Astrocyte (in vitro differentiated cells and primary cell): Measurements from ENCODE around the gene GALE. TPM values are rescaled to one million over a fixed set of nuclear protein-coding genes. Genes with fewer than 3 reads are reported as not detected.
A peak's percentile ranks its signal among the peaks of the same experiment; 100 is the strongest.

ENCODE experiments used
- DNase-seq: peaks from one replicate; pipeline ENCODE4 v3.0.0-alpha.2; 2010; ENCODE audit warnings: low read depth
- FAIRE-seq: peaks from 2 replicates; lab custom pipeline; 2011; peaks lifted over from hg19 to GRCh38; lab: Jason Lieb, UNC
- H2AFZ ChIP-seq: 2 replicates; pipeline ENCODE4 v1.6.0; 2012; ENCODE audit warnings: low read depth, low read length, inconsistent platforms
- H3K27ac ChIP-seq: 2 replicates; pipeline ENCODE4 v1.5.1; 2011; ENCODE audit warnings: low read depth, low read length, inconsistent platforms
- H3K27me3 ChIP-seq: 2 replicates; pipeline ENCODE4 v1.6.0; 2011; ENCODE audit warnings: low read length, inconsistent platforms; ENCODE audit not compliant: insufficient read depth
- H3K36me3 ChIP-seq: 2 replicates; pipeline ENCODE4 v1.5.1; 2011; ENCODE audit warnings: low read length, inconsistent platforms; ENCODE audit not compliant: insufficient read depth
- H3K4me1 ChIP-seq: 2 replicates; pipeline ENCODE4 v1.5.1; 2011; ENCODE audit warnings: low read length, inconsistent platforms; ENCODE audit not compliant: insufficient read depth
- H3K4me2 ChIP-seq: 2 replicates; pipeline ENCODE4 v1.6.0; 2012; ENCODE audit warnings: low read length, inconsistent platforms
- H3K4me3 ChIP-seq: 2 replicates; pipeline ENCODE4 v1.5.1; 2011; ENCODE audit warnings: low read depth, mild to moderate bottlenecking, low read length, inconsistent platforms; ENCODE audit not compliant: insufficient read depth
- H3K79me2 ChIP-seq: 2 replicates; pipeline ENCODE4 v1.6.0; 2012; ENCODE audit warnings: mild to moderate bottlenecking, low read length, inconsistent platforms; ENCODE audit not compliant: insufficient read depth
- H3K9ac ChIP-seq: 2 replicates; pipeline ENCODE4 v1.6.0; 2012; ENCODE audit warnings: mild to moderate bottlenecking, low read length, inconsistent platforms
- H3K9me3 ChIP-seq: 2 replicates; pipeline ENCODE4 v1.5.1; 2012; ENCODE audit warnings: low read depth, mild to moderate bottlenecking, low read length, inconsistent platforms; ENCODE audit not compliant: insufficient read depth
- H4K20me1 ChIP-seq: 2 replicates; pipeline ENCODE4 v1.6.0; 2012; ENCODE audit warnings: low read length, inconsistent platforms; ENCODE audit not compliant: insufficient read depth
- H3K27ac Mint-ChIP-seq: one replicate; pipeline ENCODE4 v1.8.0; 2021; ENCODE audit warnings: mild to moderate bottlenecking, mixed read lengths; ENCODE audit not compliant: unreplicated experiment
- H3K27me3 Mint-ChIP-seq: one replicate; pipeline ENCODE4 v1.8.0; 2021; ENCODE audit warnings: low read depth, mixed read lengths; ENCODE audit not compliant: unreplicated experiment
- H3K36me3 Mint-ChIP-seq: one replicate; pipeline ENCODE4 v1.8.0; 2021; ENCODE audit warnings: low read depth, mixed read lengths; ENCODE audit not compliant: unreplicated experiment
- H3K4me1 Mint-ChIP-seq: one replicate; pipeline ENCODE4 v1.8.0; 2021; ENCODE audit warnings: low read depth, mixed read lengths; ENCODE audit not compliant: unreplicated experiment
- H3K4me3 Mint-ChIP-seq: one replicate; pipeline ENCODE4 v1.8.0; 2021; ENCODE audit warnings: mild to moderate bottlenecking, moderate library complexity, mixed read lengths; ENCODE audit not compliant: unreplicated experiment
- H3K9me3 Mint-ChIP-seq: one replicate; pipeline ENCODE4 v1.8.0; 2021; ENCODE audit warnings: mild to moderate bottlenecking, mixed read lengths; ENCODE audit not compliant: unreplicated experiment
- CTCF ChIP-seq: IDR thresholded peaks from 2 replicates; pipeline ENCODE4 v1.5.1; 2011; ENCODE audit warnings: low read depth, mild to moderate bottlenecking, inconsistent platforms, low read length, moderate library complexity; ENCODE audit not compliant: insufficient read depth
- EZH2 ChIP-seq: IDR thresholded peaks from 2 replicates; pipeline ENCODE4 v1.6.1; 2012; ENCODE audit warnings: mild to moderate bottlenecking, low read length, inconsistent platforms; ENCODE audit not compliant: insufficient read depth
- total RNA-seq: library from RNA; stranded (reverse); gene quantifications from 2 replicates; pipeline ENCODE4 v1.2.1, GENCODE V29; 2021

The GALE gene
- total RNA-seq, 1 donor from 2014 or later = 27.0 TPM

GRCh38 chr1:23752909-23753308 lies 47.6 kb downstream of the GALE start:
- Mint-ChIP-seq H3K27me3 (no peaks in the 10 kb centered on the region), H3K36me3 (peaks cover 20% of the 10 kb centered on the region), H3K4me3 (no peak overlapping the region), H3K9me3 (no peaks in the 10 kb centered on the region), H3K4me1 (peaks cover 20% of the 10 kb centered on the region), H3K27ac (no peak overlapping the region)
- Histone ChIP-seq H3K27me3 (no peaks in the 10 kb centered on the region), H3K4me2 (no peak overlapping the region), H2AFZ (no peak overlapping the region), H3K36me3 (peaks cover 73% of the 10 kb centered on the region), H3K79me2 (peaks cover 37% of the 10 kb centered on the region), H3K9ac (no peak overlapping the region), H3K27ac (no peak overlapping the region), H4K20me1 (peaks cover 83% of the 10 kb centered on the region), H3K4me3 (no peak overlapping the region), H3K4me1 (peaks cover 7% of the 10 kb centered on the region), H3K9me3 (no peaks in the 10 kb centered on the region)
- DNase-seq (no peak), FAIRE-seq (no peak)
- TF ChIP-seq EZH2 (no peak), CTCF (no peak)

DNA sequence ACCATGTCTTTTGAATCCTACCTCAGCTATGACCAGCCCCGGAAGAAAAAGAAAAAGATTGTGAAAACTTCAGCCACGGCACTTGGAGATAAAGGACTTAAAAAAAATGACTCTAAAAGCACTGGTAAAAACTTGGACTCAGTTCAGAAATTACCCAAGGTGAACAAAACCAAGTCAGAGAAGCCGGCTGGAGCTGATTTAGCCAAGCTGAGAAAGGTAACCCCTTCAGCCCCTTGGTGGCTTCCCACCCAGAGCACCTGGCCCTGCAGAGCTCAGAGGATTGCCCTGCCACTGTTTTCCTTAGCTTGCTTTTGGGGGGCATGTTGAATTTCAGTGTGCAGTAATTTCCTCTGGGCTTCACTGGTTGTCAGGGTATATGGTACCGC lies 48.7 kb downstream of the GALE start:
- Mint-ChIP-seq H3K27me3 (no peaks in the 10 kb centered on the region), H3K4me3 (peak overlapping the region; percentile 11), H3K27ac (no peak overlapping the region), H3K9me3 (no peaks in the 10 kb centered on the region), H3K36me3 (peaks cover 20% of the 10 kb centered on the region), H3K4me1 (peaks cover 28% of the 10 kb centered on the region)
- H3K4me2 ChIP-seq = no peak overlapping the region
- no peak overlapping the region for H3K27ac ChIP-seq
- DNase-seq (no peak), FAIRE-seq (no peak)
- peaks cover 88% of the 10 kb centered on the region for H4K20me1 ChIP-seq
- H3K4me3 ChIP-seq = no peak overlapping the region
- H2AFZ ChIP-seq = no peak overlapping the region
- peaks cover 6% of the 10 kb centered on the region for H3K4me1 ChIP-seq
- no peaks in the 10 kb centered on the region for H3K27me3 ChIP-seq
- no peak overlapping the region for H3K9ac ChIP-seq
- H3K36me3 ChIP-seq = peaks cover 66% of the 10 kb centered on the region
- no peak for TF ChIP-seq CTCF
- TF ChIP-seq EZH2 = no peak
- no peaks in the 10 kb centered on the region for H3K9me3 ChIP-seq
- H3K79me2 ChIP-seq = peaks cover 48% of the 10 kb centered on the region

DNA sequence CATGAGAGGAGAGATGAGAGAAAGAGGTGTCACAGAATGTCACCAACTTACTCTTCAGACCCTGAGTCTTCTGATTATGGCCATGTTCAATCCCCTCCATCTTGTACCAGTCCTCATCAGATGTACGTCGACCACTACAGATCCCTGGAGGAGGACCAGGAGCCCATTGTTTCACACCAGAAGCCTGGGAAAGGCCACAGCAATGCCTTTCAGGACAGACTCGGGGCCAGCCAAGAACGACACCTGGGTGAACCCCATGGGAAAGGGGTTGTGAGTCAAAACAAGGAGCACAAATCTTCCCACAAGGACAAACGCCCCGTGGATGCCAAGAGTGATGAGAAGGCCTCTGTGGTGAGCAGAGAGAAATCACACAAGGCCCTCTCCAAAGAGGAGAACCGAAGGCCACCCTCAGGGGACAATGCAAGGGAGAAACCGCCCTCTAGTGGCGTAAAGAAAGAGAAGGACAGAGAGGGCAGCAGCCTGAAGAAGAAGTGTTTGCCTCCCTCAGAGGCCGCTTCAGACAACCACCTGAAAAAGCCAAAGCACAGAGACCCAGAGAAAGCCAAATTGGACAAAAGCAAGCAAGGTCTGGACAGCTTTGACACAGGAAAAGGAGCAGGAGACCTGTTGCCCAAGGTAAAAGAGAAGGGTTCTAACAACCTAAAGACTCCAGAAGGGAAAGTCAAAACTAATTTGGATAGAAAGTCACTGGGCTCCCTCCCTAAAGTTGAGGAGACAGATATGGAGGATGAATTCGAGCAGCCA lies 49.3 kb downstream of the GALE start:
- H3K4me1 ChIP-seq = peaks cover under 1% of the 10 kb centered on the region
- no peak overlapping the region for H3K4me2 ChIP-seq
- no peaks in the 10 kb centered on the region for H3K27me3 ChIP-seq
- peaks cover 26% of the 10 kb centered on the region for H3K4me1 Mint-ChIP-seq
- no peaks in the 10 kb centered on the region for H3K9me3 Mint-ChIP-seq
- no peak overlapping the region for H3K27ac ChIP-seq
- peak overlapping the region; percentile 11 for H3K4me3 Mint-ChIP-seq
- TF ChIP-seq EZH2 (no peak), CTCF (peak; percentile 53)
- peak overlapping the region; percentile 3 for H3K27ac Mint-ChIP-seq
- FAIRE-seq (no peak), DNase-seq (peak; percentile 18)
- no peaks in the 10 kb centered on the region for H3K9me3 ChIP-seq
- H3K27me3 Mint-ChIP-seq = no peaks in the 10 kb centered on the region
- H3K36me3 ChIP-seq = peaks cover 60% of the 10 kb centered on the region
- peaks cover 16% of the 10 kb centered on the region for H3K36me3 Mint-ChIP-seq
- peaks cover 54% of the 10 kb centered on the region for H3K79me2 ChIP-seq
- no peak overlapping the region for H2AFZ ChIP-seq
- H3K4me3 ChIP-seq = no peak overlapping the region
- H4K20me1 ChIP-seq = peaks cover 86% of the 10 kb centered on the region
- peak overlapping the region; percentile 19 for H3K9ac ChIP-seq
